ENCODE results near the gene LDLRAD4. TPM values are rescaled to one million over a fixed set of nuclear protein-coding genes. Genes with fewer than 3 reads are reported as not detected.

Gene LDLRAD4
- polyA plus RNA-seq, 1 of the 3 experiments (the other 2 are of a cell fraction), result 0.16 TPM

- Histone ChIP-seq H3K9me3 (no peaks in the 10 kb centered on the region), H3K27ac (ENCODE audit: low read depth in 2 of 2, low read length in 1 of 2) (no peak overlapping the region), H3K4me2 (no peak overlapping the region), H3K79me2 (ENCODE audit: insufficient read depth) (no peaks in the 10 kb centered on the region), H3K27me3 (ENCODE audit: insufficient read depth) (no peaks in the 10 kb centered on the region), H4K20me1 (ENCODE audit: insufficient read depth) (no peaks in the 10 kb centered on the region), H3F3A (replicated peaks; ENCODE audit: insufficient read depth) (no peaks in the 10 kb centered on the region), H3K4me1 (ENCODE audit: control insufficient read depth in 1 of 2, insufficient read depth in 2 of 2, low read depth in 1 of 2, low read length in 1 of 2) (no peaks in the 10 kb centered on the region; a peak in 1 of 4 replicates), H2AFZ (ENCODE audit: low read depth) (no peak overlapping the region), H3K36me3 (replicated peaks in 1 of 2; ENCODE audit: control insufficient read depth in 1 of 2, insufficient read depth in 2 of 2, low read length in 1 of 2) (no peaks in the 10 kb centered on the region), H3K9me2 (no peaks in the 10 kb centered on the region), H3K4me3 (ENCODE audit: low read depth in 2 of 2, low read length in 1 of 2) (no peak overlapping the region), H3K9ac (no peak overlapping the region)
- ChIA-PET POLR2A (no interaction called here), CTCF (interaction anchor here (1.1 kb wide), 1 partner anchor 18 kb away, joined by 4 read pairs; no protein-coding TSS in a partner anchor)
- no peak for TF ChIP-seq RAD21 (IDR thresholded peaks at IDR 0.05; ENCODE audit: low read length)
- TF ChIP-seq TCF12 (IDR thresholded peaks at IDR 0.05), result no peak
- no peak for TF ChIP-seq MXI1 (IDR thresholded peaks at IDR 0.05; ENCODE audit: low read depth, low read length)
- no peak for TF ChIP-seq NRF1 (IDR thresholded peaks at IDR 0.05; ENCODE audit: low read depth, low read length)
- no peak for TF ChIP-seq PBX3 (IDR thresholded peaks at IDR 0.05)
- no peak for TF ChIP-seq TEAD4 (IDR thresholded peaks at IDR 0.05; ENCODE audit: borderline replicate concordance, insufficient read depth)
- TF ChIP-seq CHD2 (IDR thresholded peaks at IDR 0.05; ENCODE audit: low read length, partially characterized antibody), result no peak
- TF ChIP-seq RXRA (IDR thresholded peaks at IDR 0.05; ENCODE audit: borderline replicate concordance, low read depth), result no peak
- TF ChIP-seq USF2 (IDR thresholded peaks at IDR 0.05; ENCODE audit: borderline replicate concordance, low read depth, low read length), result no peak
- TF ChIP-seq SIN3A (IDR thresholded peaks at IDR 0.05; ENCODE audit: borderline replicate concordance, low read depth, low read length), result no peak
- TF ChIP-seq POLR2AphosphoS5 (IDR thresholded peaks at IDR 0.05; ENCODE audit: low read depth, low read length), result no peak
- TF ChIP-seq FOXM1 (IDR thresholded peaks at IDR 0.05; ENCODE audit: low read depth), result no peak
- no peak for TF ChIP-seq RFX5 (IDR thresholded peaks at IDR 0.05; ENCODE audit: low read length)
- TF ChIP-seq, protein P1, sequence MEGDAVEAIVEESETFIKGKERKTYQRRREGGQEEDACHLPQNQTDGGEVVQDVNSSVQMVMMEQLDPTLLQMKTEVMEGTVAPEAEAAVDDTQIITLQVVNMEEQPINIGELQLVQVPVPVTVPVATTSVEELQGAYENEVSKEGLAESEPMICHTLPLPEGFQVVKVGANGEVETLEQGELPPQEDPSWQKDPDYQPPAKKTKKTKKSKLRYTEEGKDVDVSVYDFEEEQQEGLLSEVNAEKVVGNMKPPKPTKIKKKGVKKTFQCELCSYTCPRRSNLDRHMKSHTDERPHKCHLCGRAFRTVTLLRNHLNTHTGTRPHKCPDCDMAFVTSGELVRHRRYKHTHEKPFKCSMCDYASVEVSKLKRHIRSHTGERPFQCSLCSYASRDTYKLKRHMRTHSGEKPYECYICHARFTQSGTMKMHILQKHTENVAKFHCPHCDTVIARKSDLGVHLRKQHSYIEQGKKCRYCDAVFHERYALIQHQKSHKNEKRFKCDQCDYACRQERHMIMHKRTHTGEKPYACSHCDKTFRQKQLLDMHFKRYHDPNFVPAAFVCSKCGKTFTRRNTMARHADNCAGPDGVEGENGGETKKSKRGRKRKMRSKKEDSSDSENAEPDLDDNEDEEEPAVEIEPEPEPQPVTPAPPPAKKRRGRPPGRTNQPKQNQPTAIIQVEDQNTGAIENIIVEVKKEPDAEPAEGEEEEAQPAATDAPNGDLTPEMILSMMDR (IDR thresholded peaks at IDR 0.05), result no peak
- no peak for TF ChIP-seq MAX (IDR thresholded peaks at IDR 0.05; ENCODE audit: low read depth)
- no peak for TF ChIP-seq USF1 (IDR thresholded peaks at IDR 0.05; ENCODE audit: borderline replicate concordance, low read depth)
- no peak for TF ChIP-seq ZBTB33 (IDR thresholded peaks at IDR 0.05; ENCODE audit: borderline replicate concordance, low read depth)
- no peak for TF ChIP-seq JUND (IDR thresholded peaks at IDR 0.05)
- TF ChIP-seq EP300 (IDR thresholded peaks at IDR 0.05; ENCODE audit: borderline replicate concordance in 1 of 2, low read depth in 1 of 2, low read length in 1 of 2), result no peak
- no peak for TF ChIP-seq ELF1 (IDR thresholded peaks at IDR 0.05)
- no peak for DNase-seq
- 72% methylated on average over 4 of the region's 4 CpGs for WGBS (ENCODE audit: low lambda C conversion rate)
These were observed 144.8 kb downstream of the LDLRAD4 start for GRCh38 chr18:13363359-13363758.

Data from SK-N-SH (cell line).